K562 (cell line): ENCODE results near the gene RABL6. TPM values are rescaled to one million over a fixed set of nuclear protein-coding genes. Genes with fewer than 3 reads are reported as not detected.
A peak's percentile ranks its signal among the peaks of the same experiment; 100 is the strongest.

Source experiments
- CCNT2 ChIP-seq: IDR thresholded peaks from 2 replicates; pipeline ENCODE4 v1.6.1; 2011; ENCODE audit warnings: borderline replicate concordance, low read depth, mild to moderate bottlenecking, moderate library complexity, mixed read lengths, low read length; ENCODE audit not compliant: insufficient read length; ENCODE audit errors: extremely low read depth
- CEBPB ChIP-seq: fragments of 450-650 bp; IDR thresholded peaks from 2 replicates; pipeline ENCODE4 v1.6.1; 2016; ENCODE audit warnings: missing genetic modification characterization, missing compliant biosample characterization
- CHD4 ChIP-seq: fragments of 200-600 bp; sonication (generic); IDR thresholded peaks from 3 replicates; pipeline ENCODE4 v1.6.1; 2012; ENCODE audit warnings: low read depth, mild to moderate bottlenecking, mixed read lengths, low read length, inconsistent platforms; ENCODE audit not compliant: insufficient read depth, insufficient replicate concordance, poor library complexity, severe bottlenecking
- ESRRB ChIP-seq: fragments of 250-450 bp; sonication (Bioruptor Pico); IDR thresholded peaks from 2 replicates; pipeline ENCODE4 v1.5.0; 2020; ENCODE audit warnings: mild to moderate bottlenecking, moderate library complexity, borderline replicate concordance
- GTF2E2 ChIP-seq: fragments of 200-800 bp; sonication (Bioruptor generic); IDR thresholded peaks from 2 replicates; pipeline ENCODE4 v1.6.1; 2016; ENCODE audit warnings: missing genetic modification characterization, missing compliant biosample characterization
- POLR2AphosphoS2 ChIP-seq: IDR thresholded peaks from 2 replicates; pipeline ENCODE4 v1.6.1; 2012; ENCODE audit warnings: low read length, improper control_type of control experiment
- POLR2B ChIP-seq: fragments of 450-650 bp; IDR thresholded peaks from 2 replicates; pipeline ENCODE4 v1.6.1; 2018; ENCODE audit warnings: low read depth; ENCODE audit not compliant: partially characterized antibody
- SNRNP70 ChIP-seq: fragments of 200-400 bp; formaldehyde crosslinking; optimal IDR thresholded peaks from 2 replicates; pipeline ENCODE3; 2017; ENCODE audit warnings: low read depth, low read length
- ZNF121 ChIP-seq: sonication (generic); formaldehyde crosslinking; conservative IDR thresholded peaks from 2 replicates; pipeline ENCODE4 v1.8.0; 2022; ENCODE audit warnings: missing genetic modification reagents
- polyA plus RNA-seq, 8 experiments: library from polyadenylated mRNA; depleted of rRNA in 4 of 8; stranded (reverse) in 5 of 8; unstranded in 3 of 8; fragments of >200 nt; fragmentation: Nextera tagmentation in 2 of 8; fragmentation: Illumina TruSeq in 1 of 8; extraction: Ambion mirVana in 2 of 8; extraction: Trizol in 1 of 8; gene quantifications; 2 replicates each; pipeline versions ENCODE4 v1.2.1 to v1.2.3, GENCODE V29; 2011 to 2014; ENCODE audit warnings: inconsistent platforms in 1 of 8, missing spikeins in 1 of 8
- total RNA-seq, 7 experiments: library from RNA; depleted of rRNA in 6 of 7; stranded (reverse); fragments of >200 nt in 6 of 7; fragmentation: Illumina TruSeq in 2 of 7; extraction: Trizol in 2 of 7; gene quantifications; 2 replicates each; pipeline versions ENCODE4 v1.2.1 to v1.2.3, GENCODE V29; 2011 to 2021; ENCODE audit warnings: low replicate concordance in 1 of 7
- TF ChIP-seq, protein P1 (sequence below): sonication (generic); formaldehyde crosslinking; IDR thresholded peaks from 2 replicates; pipeline ENCODE4 v1.8.0; 2023; ENCODE audit warnings: missing genetic modification reagents, mild to moderate bottlenecking, borderline replicate concordance
- TF ChIP-seq, protein P2 (sequence below): sonication (generic); formaldehyde crosslinking; IDR thresholded peaks from 2 replicates; pipeline ENCODE4 v1.9.0; 2022; ENCODE audit warnings: mild to moderate bottlenecking, missing genetic modification reagents
- TF ChIP-seq, protein P3 (sequence below): fragments of 450-650 bp; IDR thresholded peaks from 2 replicates; pipeline ENCODE4 v1.6.1; 2016; ENCODE audit warnings: low read depth

The RABL6 gene
- total and polyA plus RNA-seq, 9 of the 15 experiments (the other 6 are each of a cell fraction or from before 2014, with no cell fraction given): 5.6 to 181 (median 84.5) TPM

DNA sequence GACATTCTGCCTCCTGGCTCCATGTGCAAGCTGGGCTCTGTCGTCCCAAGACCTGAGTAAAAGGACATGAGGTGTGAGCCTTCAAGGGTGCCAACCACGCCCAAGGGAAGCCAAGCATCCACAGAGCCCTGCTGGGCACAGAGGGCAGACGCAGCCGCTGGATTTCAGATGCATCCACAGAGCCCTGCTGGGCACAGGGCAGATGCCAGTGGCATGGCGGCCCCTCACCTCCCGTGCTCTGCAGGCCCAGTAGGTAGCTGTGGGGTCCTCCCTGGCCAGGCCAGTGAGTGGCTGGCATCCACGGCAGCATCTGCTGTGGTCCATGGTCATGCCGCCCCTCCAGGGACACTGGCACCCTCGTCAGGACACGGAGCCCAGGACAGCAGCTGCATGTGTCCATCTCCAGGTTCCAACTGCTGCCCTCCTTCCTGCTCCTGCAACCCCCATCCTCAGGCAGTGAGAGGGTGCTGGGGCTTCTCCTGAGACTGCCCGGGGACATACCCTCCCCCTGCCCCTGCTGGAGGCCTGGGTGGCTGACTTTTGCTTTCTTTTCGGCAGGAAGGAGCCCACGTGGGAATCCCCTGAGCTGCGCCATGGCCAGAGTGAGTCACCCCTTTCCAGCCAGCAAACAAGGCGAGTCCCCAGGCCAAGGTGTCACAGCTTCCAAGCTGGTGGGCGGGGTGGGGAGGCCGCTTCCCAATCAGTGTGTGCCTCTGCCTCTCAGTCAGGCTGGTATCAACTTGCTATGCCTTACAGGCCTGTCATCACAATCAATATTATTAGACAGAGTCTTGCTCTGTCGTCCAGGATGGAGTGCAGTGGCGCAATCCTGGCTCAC, 74.6 kb downstream of the RABL6 start (continued):
- TF ChIP-seq, protein P1, sequence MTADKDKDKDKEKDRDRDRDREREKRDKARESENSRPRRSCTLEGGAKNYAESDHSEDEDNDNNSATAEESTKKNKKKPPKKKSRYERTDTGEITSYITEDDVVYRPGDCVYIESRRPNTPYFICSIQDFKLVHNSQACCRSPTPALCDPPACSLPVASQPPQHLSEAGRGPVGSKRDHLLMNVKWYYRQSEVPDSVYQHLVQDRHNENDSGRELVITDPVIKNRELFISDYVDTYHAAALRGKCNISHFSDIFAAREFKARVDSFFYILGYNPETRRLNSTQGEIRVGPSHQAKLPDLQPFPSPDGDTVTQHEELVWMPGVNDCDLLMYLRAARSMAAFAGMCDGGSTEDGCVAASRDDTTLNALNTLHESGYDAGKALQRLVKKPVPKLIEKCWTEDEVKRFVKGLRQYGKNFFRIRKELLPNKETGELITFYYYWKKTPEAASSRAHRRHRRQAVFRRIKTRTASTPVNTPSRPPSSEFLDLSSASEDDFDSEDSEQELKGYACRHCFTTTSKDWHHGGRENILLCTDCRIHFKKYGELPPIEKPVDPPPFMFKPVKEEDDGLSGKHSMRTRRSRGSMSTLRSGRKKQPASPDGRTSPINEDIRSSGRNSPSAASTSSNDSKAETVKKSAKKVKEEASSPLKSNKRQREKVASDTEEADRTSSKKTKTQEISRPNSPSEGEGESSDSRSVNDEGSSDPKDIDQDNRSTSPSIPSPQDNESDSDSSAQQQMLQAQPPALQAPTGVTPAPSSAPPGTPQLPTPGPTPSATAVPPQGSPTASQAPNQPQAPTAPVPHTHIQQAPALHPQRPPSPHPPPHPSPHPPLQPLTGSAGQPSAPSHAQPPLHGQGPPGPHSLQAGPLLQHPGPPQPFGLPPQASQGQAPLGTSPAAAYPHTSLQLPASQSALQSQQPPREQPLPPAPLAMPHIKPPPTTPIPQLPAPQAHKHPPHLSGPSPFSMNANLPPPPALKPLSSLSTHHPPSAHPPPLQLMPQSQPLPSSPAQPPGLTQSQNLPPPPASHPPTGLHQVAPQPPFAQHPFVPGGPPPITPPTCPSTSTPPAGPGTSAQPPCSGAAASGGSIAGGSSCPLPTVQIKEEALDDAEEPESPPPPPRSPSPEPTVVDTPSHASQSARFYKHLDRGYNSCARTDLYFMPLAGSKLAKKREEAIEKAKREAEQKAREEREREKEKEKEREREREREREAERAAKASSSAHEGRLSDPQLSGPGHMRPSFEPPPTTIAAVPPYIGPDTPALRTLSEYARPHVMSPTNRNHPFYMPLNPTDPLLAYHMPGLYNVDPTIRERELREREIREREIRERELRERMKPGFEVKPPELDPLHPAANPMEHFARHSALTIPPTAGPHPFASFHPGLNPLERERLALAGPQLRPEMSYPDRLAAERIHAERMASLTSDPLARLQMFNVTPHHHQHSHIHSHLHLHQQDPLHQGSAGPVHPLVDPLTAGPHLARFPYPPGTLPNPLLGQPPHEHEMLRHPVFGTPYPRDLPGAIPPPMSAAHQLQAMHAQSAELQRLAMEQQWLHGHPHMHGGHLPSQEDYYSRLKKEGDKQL (CRISPR knock-in tag): no peak
- TF ChIP-seq POLR2B (peak; percentile 10), CCNT2 (no peak), ESRRB (CRISPR knock-in tag) (no peak), CHD4 (no peak), ZNF121 (CRISPR knock-in tag) (no peak), POLR2AphosphoS2 (no peak), GTF2E2 (tag) (no peak), CEBPB (peak; percentile 74), SNRNP70 (no peak)
- TF ChIP-seq, protein P2, sequence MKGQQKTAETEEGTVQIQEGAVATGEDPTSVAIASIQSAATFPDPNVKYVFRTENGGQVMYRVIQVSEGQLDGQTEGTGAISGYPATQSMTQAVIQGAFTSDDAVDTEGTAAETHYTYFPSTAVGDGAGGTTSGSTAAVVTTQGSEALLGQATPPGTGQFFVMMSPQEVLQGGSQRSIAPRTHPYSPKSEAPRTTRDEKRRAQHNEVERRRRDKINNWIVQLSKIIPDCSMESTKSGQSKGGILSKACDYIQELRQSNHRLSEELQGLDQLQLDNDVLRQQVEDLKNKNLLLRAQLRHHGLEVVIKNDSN (CRISPR knock-in tag): peak; percentile 72
- TF ChIP-seq, protein P3, sequence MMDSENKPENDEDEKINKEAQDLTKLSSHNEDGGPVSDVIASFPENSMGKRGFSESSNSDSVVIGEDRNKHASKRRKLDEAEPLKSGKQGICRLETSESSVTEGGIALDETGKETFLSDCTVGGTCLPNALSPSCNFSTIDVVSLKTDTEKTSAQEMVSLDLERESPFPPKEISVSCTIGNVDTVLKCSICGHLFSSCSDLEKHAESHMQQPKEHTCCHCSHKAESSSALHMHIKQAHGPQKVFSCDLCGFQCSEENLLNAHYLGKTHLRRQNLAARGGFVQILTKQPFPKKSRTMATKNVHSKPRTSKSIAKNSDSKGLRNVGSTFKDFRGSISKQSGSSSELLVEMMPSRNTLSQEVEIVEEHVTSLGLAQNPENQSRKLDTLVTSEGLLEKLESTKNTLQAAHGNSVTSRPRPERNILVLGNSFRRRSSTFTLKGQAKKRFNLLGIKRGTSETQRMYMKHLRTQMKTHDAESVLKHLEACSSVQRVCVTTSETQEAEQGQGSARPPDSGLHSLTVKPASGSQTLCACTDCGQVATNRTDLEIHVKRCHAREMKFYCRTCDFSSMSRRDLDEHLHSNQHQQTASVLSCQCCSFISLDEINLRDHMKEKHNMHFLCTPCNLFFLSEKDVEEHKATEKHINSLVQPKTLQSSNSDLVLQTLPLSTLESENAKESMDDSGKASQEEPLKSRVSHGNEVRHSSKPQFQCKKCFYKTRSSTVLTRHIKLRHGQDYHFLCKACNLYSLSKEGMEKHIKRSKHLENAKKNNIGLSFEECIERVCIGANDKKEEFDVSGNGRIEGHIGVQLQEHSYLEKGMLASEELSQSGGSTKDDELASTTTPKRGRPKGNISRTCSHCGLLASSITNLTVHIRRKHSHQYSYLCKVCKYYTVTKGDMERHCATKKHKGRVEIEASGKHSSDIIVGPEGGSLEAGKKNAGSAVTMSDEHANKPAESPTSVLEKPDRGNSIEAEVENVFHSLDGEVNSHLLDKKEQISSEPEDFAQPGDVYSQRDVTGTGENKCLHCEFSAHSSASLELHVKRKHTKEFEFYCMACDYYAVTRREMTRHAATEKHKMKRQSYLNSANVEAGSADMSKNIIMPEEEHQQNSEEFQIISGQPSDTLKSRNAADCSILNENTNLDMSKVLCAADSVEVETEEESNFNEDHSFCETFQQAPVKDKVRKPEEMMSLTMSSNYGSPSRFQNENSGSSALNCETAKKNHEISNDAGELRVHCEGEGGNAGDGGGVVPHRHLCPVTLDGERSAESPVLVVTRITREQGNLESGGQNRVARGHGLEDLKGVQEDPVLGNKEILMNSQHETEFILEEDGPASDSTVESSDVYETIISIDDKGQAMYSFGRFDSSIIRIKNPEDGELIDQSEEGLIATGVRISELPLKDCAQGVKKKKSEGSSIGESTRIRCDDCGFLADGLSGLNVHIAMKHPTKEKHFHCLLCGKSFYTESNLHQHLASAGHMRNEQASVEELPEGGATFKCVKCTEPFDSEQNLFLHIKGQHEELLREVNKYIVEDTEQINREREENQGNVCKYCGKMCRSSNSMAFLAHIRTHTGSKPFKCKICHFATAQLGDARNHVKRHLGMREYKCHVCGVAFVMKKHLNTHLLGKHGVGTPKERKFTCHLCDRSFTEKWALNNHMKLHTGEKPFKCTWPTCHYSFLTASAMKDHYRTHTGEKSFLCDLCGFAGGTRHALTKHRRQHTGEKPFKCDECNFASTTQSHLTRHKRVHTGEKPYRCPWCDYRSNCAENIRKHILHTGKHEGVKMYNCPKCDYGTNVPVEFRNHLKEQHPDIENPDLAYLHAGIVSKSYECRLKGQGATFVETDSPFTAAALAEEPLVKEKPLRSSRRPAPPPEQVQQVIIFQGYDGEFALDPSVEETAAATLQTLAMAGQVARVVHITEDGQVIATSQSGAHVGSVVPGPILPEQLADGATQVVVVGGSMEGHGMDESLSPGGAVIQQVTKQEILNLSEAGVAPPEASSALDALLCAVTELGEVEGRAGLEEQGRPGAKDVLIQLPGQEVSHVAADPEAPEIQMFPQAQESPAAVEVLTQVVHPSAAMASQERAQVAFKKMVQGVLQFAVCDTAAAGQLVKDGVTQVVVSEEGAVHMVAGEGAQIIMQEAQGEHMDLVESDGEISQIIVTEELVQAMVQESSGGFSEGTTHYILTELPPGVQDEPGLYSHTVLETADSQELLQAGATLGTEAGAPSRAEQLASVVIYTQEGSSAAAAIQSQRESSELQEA: no peak
